GM19099 (cell line): ENCODE results near the gene RELT.
A peak's percentile ranks its signal among the peaks of the same experiment; 100 is the strongest.

Experiments
- POLR2A ChIP-seq: IDR thresholded peaks from 3 replicates; pipeline ENCODE4 v1.6.1; 2011; ENCODE audit warnings: low read depth; ENCODE audit not compliant: insufficient read length; ENCODE audit errors: extremely low read depth

RELT gene

GRCh38 chr11:73376160-73376802 lies at the start of gene RELT:
TSS of gene RELT (plus strand) at chr11:73376399. CDS start at chr11:73389137, 12,738 bp downstream.
- peak; percentile 99 for TF ChIP-seq POLR2A

- TF ChIP-seq POLR2A, result no peak
These were observed 49.0 kb upstream of the RELT start for GRCh38 chr11:73326929-73327811.

GRCh38 chr11:73327812-73328364 lies 48.3 kb upstream of the RELT start:
- no peak for TF ChIP-seq POLR2A

GRCh38 chr11:73330569-73331093 lies 45.6 kb upstream of the RELT start:
- TF ChIP-seq POLR2A, result no peak

GRCh38 chr11:73331138-73331916 lies 44.9 kb upstream of the RELT start:
- no peak for TF ChIP-seq POLR2A

GRCh38 chr11:73333173-73333572 lies 43.0 kb upstream of the RELT start:
- no peak for TF ChIP-seq POLR2A

- TF ChIP-seq POLR2A, result no peak
These were observed 42.4 kb upstream of the RELT start for GRCh38 chr11:73333640-73334383.

- no peak for TF ChIP-seq POLR2A
These were observed 41.6 kb upstream of the RELT start for GRCh38 chr11:73334384-73335203.

- no peak for TF ChIP-seq POLR2A
These were observed 40.8 kb upstream of the RELT start for GRCh38 chr11:73335204-73335923.

GRCh38 chr11:73337846-73338245 lies 38.4 kb upstream of the RELT start:
- no peak for TF ChIP-seq POLR2A

GRCh38 chr11:73338279-73338678 lies 37.9 kb upstream of the RELT start:
- TF ChIP-seq POLR2A, result no peak

- no peak for TF ChIP-seq POLR2A
These were observed 36.0 kb upstream of the RELT start for GRCh38 chr11:73340164-73340563.

- TF ChIP-seq POLR2A, result no peak
These were observed 33.6 kb upstream of the RELT start for GRCh38 chr11:73342633-73343032.
